Left kidney (tissue), 2 donors: ENCODE results near the gene SRP9. TPM values are rescaled to one million over a fixed set of nuclear protein-coding genes. Genes with fewer than 3 reads are reported as not detected.
A peak's percentile ranks its signal among the peaks of the same experiment; 100 is the strongest.
"Not testable (repeated sequence)": the region's sequence is repeated elsewhere in the genome, so short reads cannot be mapped to it uniquely, and the experiment has no call there.

ENCODE experiments used
- DNase-seq: peaks from one replicate; pipeline ENCODE4 v3.0.0-alpha.2; 2013
- polyA plus RNA-seq: library from polyadenylated mRNA; unstranded; fragments of 120-200 nt; gene quantifications from one replicate; pipeline ENCODE4 v1.2.1, GENCODE V29; 2013; ENCODE audit not compliant: insufficient read length

SRP9 gene
- polyA plus RNA-seq, 1 donor = 469 TPM

DNA sequence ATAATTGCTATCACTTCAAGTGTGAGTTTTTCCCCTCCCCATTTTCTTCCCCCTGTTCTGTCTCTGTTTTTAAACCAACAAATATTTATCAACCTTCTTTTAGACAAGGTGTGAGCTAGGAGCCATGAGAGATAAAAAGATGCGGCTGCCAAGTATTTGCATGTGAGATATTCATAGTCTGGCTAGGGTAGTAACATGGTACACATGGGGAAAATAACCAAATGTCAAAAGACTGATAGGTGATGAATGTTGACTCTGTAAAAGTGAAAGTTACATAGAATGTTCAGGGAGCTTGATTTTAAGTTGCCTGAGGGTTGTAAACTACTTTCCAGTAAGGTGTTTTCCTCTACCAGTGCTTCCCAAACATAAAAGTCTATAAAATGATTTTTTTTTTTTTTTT, 25.4 kb upstream of the SRP9 start:
- no peak for DNase-seq

DNA sequence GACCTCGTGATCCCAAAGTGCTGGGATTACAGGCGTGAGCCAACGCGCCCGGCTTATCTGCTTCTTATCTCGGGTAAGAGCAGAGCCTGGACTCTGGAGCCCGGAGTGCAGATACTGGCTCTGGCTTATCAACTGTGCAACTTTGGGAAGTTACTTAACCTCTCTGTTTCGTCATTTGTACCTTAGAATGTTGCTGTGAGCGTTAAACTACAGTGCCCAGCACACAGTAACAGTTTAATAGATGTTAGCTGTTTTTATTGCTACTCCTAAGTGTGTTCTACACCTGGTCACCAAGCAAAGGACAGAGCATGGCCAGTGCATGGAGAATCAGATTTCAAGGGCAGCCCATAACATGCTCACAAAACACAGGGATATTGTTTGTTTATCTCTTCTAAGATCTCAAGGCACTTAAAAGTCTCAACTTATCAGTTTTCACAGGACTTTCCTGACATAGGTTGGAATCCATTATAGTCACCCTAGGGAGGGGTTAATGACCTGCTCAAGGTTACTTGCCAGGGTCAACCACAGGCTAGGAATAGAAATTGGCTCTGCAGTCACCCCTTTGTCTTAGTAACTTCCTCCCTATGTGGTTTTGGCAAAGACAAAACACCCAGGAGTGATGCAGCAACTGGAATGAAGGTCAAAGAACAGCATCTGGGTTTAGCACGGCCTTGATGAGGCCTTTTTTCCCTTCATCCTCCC, 22.5 kb upstream of the SRP9 start:
- no peak for DNase-seq

DNA sequence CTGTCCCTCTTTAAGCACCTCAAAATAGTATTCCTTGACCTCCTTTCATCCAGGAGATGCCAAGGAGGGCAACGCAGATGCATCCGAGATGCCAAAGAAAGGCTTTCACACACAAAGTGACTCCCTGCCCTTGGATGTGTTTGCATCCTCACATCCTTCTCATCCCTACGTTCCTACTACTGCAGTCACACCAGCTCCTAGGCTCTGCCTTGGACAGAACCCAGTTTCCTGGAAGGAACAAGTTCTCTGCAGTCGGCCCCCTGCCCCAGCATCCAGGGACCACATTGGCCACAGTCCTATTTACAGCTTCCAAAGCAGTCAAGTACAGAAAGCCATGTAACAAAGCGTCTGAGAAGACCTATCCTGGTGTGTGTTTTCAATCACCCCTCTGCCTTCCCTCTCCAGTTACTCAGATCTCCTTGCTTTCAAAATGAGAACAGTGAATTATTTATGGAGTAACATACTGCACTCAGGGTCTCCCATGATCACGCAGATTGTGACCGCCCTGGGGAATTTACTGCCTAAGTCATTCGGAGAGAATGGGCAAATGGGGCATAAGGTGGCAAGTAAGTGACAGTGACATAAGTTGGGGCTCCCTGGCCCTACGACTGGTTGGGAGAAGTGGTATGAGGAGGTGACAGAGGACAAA, 21.8 kb upstream of the SRP9 start:
- DNase-seq = no peak

DNA sequence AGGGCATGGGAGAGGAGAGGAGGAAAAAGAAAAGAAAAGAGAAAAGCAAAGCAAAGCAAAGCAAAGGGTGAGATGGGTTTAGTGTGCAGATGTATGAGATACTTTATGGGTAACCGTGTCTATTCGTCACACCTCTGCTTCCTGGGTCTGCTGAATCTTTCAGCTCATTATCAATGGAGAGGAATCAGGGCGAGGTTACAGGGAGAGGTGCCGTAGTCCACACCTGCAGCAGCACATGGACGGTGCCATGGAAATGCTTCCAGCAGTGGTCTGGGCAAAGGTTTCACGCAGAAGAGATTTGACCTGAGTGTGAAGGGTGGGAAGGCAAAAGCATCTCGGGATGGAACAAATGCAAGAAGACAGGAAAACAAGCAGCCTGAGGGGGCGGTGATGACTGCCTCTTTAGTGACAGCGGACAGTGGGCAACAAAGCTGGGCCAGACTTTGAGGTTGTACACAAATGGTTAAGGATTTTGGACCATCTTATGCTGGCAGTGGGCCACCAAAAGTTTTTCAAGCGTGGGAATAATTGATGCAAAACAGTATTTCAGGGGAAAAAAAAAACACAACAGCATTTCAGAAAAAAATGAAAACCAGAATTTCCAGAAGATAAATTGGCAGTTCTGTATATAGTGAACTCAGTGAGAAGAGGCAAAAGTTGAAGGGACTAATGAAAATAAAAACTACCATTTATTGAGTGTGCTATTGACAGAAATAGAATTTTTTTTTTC, 19.5 kb upstream of the SRP9 start:
- DNase-seq = no peak

DNA sequence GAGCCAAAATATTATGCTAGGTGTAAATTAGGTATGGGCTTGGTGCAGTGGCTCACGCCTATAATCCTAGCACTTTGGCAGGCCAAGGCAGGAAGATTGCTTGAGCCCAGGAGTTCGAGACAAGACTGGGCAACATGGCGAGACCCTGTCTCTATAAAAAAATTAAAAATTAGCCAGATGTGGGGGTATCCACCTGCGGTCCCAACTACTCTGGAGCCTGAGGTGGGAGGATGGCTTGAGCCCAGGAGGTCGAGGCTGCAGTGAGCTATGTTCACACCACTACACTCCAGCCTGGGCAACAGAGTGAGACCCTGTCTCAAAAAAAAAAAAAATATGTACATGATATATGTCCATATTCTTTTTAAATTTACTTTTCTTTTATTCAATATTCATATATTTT, 17.7 kb upstream of the SRP9 start:
- not testable (repeated sequence) for DNase-seq

- DNase-seq = no peak
These were observed 17.1 kb upstream of the SRP9 start for GRCh38 chr1:225760531-225760930.

DNA sequence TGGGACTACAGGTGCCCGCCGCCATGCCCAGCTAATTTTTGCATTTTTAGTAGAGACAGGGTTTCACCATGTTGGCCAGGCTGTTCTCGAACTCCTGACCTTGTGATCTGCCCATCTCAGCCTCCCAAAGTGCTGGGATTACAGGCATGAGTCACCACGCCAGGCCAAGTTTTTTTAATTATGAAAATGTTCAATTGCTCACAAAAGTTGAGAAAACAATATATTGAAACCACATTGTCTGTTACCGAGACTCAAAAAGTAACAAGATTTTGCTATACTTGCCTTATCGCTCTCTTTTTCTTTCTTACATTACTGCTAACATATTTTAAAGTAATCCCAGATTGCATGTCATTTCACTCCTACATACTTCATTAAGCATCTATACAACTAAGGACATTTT, 16.2 kb upstream of the SRP9 start:
- DNase-seq = not testable (repeated sequence)

- DNase-seq = no peak
These were observed 15.6 kb upstream of the SRP9 start for GRCh38 chr1:225762002-225762441.

GRCh38 chr1:225762444-225762843, 15.2 kb upstream of the SRP9 start:
- DNase-seq = no peak

- DNase-seq = no peak
These were observed 13.7 kb upstream of the SRP9 start for GRCh38 chr1:225763716-225764548.

DNA sequence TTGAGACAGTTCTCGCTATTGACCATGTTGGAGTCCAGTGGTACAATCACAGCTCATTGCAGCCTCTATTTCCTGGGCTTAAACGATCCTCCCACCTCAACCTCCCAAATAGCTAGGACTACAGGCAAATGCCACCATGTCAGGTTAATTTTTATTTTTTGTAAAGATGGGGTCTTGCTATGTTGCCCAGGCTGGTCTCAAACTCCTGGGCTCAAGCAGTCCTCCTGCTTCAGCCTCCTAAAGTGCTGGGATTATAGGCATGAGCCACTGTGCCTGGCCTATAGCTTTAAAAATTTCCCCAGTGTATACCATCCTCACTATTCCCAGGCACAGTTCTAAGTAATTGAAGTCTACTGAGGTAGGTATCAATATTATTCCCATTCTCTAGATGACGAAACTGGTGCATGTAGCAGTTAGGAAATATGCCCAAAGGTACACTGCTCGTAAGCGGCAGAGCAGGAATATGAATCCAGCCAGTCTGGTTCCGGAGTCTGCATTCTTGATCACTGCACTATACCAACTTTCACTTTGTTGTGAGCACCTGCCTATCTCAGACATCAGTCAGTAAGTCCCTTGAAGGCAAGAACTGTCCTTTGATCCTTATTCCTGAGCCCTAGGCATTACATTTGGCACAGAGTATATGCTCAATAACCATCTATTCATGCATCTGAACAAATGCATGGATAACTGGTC, 11.5 kb upstream of the SRP9 start:
- DNase-seq = no peak

DNA sequence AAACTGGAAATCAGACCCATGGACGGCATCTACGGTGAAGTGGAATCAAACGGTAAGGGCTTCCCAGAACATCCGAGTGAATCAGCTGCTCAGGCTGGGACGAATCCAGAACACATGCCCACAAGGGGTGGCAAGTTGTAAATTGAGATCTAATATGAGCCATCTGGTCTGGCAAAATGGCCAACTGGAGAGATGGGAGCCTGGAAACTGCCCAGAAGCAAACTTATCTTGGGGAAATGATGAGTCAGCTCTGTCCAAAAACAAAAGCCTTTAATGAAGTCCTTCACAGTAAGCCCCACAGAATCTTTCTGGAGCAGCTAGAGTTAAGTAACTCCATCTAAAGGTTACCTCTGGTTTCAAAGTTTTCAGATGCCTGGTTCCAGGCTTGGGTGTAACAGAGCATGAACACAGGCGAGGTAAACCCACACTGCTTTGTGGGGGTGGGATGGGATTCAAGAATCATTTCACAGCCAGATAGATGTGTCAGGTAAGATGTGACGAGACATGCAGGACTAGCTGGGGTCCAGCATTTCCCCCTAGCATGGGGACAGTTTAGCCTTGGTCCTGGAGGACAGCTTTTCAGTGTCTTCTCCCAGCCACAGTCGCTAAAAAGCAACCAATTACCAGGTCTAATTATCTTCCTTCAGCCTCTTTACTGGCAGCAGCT, 10.5 kb upstream of the SRP9 start:
- no peak for DNase-seq

DNA sequence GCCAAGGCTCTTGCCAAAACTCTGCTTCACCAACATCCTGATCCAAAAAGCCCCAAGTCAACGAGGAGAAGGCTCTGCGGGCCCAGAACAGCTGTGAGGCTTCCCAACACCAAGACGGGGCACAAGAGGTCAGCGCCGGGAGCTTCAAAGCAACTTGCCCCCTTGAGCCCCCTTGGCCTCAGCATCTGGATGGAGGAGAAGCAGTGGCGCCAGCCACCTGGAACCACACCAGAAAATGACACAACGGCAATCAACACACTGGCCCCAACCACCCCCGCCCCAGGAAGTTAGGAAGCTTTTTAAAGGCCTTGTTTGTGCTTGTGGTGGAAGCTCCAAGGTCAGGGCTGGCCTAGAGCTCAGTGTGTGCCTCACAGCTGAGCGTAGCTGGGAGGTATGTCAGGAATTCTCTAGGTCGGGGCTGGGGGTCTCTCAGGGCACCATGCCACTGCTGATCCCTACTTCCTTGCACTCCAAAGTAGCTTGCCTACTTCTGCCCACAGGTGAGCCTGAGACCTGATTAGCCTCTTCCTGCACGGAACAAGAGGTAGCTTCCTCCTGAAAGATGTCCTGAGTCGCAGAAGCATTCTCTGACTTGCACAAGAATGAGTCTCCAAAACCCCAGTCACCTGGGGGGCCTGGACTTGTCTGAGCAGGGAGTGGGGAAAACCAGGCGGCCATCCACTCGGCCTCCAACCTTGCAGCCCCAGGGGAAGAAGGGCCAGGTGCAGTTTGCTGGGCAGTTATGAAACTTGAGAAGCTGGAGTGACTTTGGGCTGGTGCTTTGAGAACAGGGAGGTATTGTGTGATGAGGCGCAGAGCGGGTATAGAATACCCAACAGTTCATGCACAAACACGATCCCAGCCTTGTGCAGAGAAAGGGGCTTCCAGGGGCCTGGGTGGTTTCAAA, 9.7 kb upstream of the SRP9 start:
- DNase-seq = no peak

DNA sequence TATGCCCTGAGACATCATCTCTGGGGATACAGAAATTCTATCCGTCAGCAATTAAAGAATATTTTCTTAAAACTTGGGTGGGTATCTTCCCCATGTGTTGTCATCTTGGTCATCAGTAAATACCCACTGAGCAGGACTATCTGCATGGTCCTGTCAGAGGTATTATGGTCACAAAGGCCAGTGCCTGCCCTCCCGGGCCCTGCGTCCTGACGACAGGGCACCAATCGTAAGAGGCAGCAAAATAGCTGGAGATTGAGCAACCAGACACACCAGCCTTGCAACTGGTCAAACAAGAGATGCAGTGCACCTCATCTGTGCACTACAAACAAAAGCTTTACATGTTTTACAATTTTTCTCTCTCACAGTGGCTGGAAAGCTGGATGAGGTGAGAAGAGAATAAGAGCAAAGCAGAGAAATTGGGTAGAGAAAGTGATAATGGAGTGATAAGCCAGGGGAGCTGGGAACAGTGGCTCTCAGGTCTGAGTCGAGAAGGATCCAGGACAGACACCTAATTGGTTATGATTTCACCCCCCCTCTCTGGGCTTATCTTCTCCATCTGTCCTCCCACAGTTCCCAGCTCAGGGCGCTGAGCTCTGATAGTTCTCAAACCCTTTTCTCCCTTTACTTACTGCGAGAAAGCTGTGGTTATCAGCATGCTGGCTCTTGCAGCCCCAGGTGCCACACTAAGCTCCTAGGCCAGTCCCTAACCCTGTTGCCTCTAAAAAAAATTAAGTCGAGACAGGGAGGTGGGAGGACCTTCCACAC, 8.8 kb upstream of the SRP9 start:
- no peak for DNase-seq

DNA sequence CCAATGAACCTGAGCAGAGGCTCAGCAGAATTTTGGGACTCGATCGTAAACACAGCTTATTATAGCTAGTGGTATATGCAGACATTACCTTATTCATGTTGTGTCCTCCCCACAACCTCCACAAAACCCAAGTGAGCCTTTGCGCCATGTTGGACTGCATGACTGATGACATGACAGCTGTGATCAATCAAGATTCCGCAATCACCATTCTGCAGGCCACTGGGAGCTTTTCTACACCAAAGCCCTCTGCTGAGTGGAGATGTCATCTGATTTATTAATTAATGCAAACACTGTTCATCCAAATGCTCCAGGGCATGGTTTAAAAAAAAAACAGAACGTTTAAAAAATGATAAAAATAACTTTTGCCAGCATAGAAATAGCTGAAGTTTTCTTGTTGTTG, 7.9 kb upstream of the SRP9 start:
- no peak for DNase-seq

DNA sequence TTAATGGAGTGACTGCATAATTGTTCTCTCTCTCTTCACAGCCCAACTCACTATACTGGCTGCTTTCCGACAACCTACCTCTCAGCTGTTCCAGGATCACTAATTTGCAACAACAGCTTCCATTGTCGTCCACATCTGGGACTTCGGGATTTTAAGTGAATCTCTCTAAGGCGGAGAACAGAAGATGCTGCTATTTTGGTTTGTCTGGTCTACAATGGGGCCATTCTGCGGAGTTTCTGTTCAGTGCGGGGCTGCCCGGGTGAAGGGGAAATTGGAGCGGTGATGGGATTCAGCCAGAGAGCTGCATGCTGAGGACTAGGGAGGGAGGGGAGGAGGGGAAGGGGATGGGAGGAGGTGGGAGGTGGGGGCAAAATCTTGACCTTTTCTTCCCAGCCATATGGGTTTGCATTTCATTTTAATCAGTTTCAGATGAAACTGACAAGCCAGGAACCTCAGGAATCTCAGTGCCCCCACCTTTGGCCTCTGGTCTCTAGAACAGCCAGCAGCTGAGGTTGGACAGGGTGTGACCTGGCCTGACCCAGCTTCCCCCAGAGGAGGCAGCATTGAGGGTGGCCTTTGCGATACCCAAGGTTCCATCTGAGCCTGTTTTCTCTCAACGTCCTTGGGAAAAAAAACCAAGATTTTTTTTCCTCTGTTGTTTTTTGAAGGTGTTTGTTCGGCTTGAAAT, 6.9 kb upstream of the SRP9 start:
- no peak for DNase-seq

DNA sequence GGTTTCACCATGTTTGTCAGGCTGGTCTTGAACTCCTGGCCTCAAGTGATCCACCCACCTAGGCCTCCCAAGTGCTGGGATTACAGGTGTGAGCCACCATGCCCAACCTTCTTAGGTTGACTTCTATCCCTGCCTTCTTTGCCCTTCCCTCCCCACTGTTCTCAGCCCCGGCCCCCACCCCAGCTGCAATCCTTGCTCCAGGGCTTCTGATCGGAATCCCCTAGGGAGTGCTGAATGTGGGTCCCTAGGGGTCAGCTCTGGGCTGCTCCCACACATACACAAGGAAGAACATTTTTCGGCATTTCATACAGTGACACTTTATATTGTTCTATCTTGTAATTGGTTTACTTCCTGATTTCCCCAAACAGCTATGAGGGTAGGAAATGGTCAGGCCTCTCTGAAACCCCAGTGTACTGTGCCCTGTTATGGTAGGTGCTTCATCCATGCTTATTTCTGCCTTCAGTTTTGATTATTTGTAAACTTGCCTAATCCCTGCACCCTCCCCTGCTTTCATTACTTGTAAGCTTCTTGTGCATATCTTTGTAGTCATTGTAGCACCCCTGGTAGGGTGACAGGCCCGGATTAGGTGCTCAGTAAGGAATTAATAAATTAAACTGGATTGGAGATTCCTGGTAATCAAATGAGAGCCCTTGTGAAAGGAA, 5.8 kb upstream of the SRP9 start:
- no peak for DNase-seq

DNA sequence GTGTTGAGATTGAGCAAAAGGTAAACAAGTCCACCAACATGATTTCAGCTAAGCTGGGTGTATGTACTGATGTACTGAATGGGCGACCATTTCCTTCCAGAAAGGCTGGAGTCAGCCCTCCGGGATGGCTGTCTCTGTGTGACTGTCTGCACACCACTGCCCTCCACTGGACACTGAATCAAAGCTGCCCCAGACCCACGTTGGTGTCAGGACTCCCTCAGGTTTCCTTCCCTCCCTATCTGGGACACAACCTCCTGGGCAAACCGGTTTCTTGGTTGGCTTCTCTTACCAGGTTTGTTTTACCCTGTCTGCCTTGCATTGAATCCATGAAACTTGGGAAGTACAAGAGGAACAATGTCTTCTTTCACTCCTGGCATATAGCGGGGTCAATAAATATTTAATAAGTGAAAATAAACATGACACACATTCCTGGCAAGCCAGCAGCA, 5.3 kb upstream of the SRP9 start:
- DNase-seq = peak; percentile 92
